Measurements from ENCODE around the gene NDC80.
A peak's percentile ranks its signal among the peaks of the same experiment; 100 is the strongest.

The NDC80 gene

DNA sequence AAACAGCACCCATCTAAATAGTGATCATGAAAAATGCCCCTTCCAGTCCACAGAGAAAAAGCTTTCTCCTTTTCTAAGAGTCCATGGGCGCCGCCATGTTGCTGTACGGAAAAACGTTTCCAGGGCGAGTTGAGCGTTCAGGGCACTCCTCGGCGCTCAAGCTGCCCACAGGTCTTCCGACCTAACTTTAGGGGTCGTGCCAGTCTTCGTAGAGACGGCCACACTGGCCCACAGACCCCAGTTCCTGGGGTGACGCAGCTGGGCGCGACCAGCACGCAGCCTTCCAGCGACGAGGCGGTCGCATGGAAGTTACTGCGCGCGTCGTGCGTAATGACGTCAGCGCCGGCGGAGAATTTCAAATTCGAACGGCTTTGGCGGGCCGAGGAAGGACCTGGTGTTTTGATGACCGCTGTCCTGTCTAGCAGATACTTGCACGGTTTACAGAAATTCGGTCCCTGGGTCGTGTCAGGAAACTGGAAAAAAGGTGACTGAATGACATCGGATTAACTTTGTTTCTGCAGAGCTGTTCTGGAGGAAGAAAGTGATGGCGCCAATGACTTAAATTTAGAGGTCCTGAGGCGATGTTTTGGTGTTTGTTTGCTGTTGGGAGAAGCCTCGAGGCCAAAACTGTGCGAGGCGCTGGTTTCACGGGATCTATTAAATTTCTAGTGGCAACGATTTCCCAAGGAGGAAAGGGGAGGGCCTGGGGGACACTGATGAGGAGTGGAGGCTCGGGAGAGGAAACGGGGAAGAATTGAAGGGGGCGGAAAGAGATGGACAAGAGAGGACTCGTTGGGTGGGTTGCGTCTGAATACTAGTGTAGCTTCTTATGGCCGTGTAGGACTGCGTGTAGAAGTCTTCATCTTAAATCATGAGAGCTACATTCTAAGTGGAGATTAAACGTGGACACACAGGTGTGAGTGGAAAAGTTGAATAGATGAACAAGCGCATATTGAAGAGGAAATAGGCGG, at the start of gene NDC80, which contains the start of gene METTL4 (continued):
- TF ChIP-seq, protein P1, sequence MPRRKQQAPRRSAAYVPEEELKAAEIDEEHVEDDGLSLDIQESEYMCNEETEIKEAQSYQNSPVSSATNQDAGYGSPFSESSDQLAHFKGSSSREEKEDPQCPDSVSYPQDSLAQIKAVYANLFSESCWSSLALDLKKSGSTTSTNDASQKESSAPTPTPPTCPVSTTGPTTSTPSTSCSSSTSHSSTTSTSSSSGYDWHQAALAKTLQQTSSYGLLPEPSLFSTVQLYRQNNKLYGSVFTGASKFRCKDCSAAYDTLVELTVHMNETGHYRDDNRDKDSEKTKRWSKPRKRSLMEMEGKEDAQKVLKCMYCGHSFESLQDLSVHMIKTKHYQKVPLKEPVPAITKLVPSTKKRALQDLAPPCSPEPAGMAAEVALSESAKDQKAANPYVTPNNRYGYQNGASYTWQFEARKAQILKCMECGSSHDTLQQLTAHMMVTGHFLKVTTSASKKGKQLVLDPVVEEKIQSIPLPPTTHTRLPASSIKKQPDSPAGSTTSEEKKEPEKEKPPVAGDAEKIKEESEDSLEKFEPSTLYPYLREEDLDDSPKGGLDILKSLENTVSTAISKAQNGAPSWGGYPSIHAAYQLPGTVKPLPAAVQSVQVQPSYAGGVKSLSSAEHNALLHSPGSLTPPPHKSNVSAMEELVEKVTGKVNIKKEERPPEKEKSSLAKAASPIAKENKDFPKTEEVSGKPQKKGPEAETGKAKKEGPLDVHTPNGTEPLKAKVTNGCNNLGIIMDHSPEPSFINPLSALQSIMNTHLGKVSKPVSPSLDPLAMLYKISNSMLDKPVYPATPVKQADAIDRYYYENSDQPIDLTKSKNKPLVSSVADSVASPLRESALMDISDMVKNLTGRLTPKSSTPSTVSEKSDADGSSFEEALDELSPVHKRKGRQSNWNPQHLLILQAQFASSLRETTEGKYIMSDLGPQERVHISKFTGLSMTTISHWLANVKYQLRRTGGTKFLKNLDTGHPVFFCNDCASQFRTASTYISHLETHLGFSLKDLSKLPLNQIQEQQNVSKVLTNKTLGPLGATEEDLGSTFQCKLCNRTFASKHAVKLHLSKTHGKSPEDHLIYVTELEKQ (tag by site-specific recombination; IDR thresholded peaks at IDR 0.05; ENCODE audit: borderline replicate concordance): 0 out of 2 replicates have a peak, but pooled peaks have one; percentile 18
- TF ChIP-seq SETDB1 (IDR thresholded peaks at IDR 0.05; ENCODE audit: insufficient read length, low read length): no peak
- peak; percentile 79 for TF ChIP-seq ZBTB21 (tag by site-specific recombination; IDR thresholded peaks at IDR 0.05)
- TF ChIP-seq ZNF521 (tag by site-specific recombination; IDR thresholded peaks at IDR 0.05): no peak
- no peak for TF ChIP-seq ZNF571 (tag by site-specific recombination; IDR thresholded peaks at IDR 0.05)
- TF ChIP-seq ZNF660 (tag by site-specific recombination; IDR thresholded peaks at IDR 0.05): peak; percentile 81
- no peak for TF ChIP-seq GLI2 (tag by site-specific recombination; IDR thresholded peaks at IDR 0.05; ENCODE audit: borderline replicate concordance, low read depth)
- TF ChIP-seq ZSCAN30 (tag by site-specific recombination; IDR thresholded peaks at IDR 0.05): peak; percentile 94
- no peak for TF ChIP-seq ZNF792 (tag by site-specific recombination; IDR thresholded peaks at IDR 0.05)
- TF ChIP-seq ZNF48 (tag by site-specific recombination; IDR thresholded peaks at IDR 0.05): no peak
- TF ChIP-seq ZNF214 (tag by site-specific recombination; IDR thresholded peaks at IDR 0.05; ENCODE audit: borderline replicate concordance): no peak
- no peak for TF ChIP-seq OVOL3 (tag by site-specific recombination; IDR thresholded peaks at IDR 0.05)
- no peak for TF ChIP-seq ZNF747 (tag by site-specific recombination; IDR thresholded peaks at IDR 0.05)
- TF ChIP-seq, protein P2, sequence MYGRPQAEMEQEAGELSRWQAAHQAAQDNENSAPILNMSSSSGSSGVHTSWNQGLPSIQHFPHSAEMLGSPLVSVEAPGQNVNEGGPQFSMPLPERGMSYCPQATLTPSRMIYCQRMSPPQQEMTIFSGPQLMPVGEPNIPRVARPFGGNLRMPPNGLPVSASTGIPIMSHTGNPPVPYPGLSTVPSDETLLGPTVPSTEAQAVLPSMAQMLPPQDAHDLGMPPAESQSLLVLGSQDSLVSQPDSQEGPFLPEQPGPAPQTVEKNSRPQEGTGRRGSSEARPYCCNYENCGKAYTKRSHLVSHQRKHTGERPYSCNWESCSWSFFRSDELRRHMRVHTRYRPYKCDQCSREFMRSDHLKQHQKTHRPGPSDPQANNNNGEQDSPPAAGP (tag by site-specific recombination; IDR thresholded peaks at IDR 0.05): no peak; the same call in 1 of the 2 replicates
- no peak for TF ChIP-seq ZNF280C (tag by site-specific recombination; IDR thresholded peaks at IDR 0.05)
- TF ChIP-seq ZNF302 (tag by site-specific recombination; IDR thresholded peaks at IDR 0.05; ENCODE audit: low read depth): no peak
- TF ChIP-seq, protein P3, sequence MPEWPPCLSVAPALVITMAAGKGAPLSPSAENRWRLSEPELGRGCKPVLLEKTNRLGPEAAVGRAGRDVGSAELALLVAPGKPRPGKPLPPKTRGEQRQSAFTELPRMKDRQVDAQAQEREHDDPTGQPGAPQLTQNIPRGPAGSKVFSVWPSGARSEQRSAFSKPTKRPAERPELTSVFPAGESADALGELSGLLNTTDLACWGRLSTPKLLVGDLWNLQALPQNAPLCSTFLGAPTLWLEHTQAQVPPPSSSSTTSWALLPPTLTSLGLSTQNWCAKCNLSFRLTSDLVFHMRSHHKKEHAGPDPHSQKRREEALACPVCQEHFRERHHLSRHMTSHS (tag by site-specific recombination; IDR thresholded peaks at IDR 0.05): no peak
- TF ChIP-seq ZNF76 (tag by site-specific recombination; IDR thresholded peaks at IDR 0.05; ENCODE audit: borderline replicate concordance, low read depth): peak; percentile 80
- TF ChIP-seq BCL6B (tag by site-specific recombination; IDR thresholded peaks at IDR 0.05): no peak
- TF ChIP-seq CTCF (tag by site-specific recombination; IDR thresholded peaks at IDR 0.05): no peak; the same call in 1 of the 2 replicates
- TF ChIP-seq IKZF3 (tag by site-specific recombination; IDR thresholded peaks at IDR 0.05): no peak
- no peak for TF ChIP-seq ZFP37 (tag by site-specific recombination; IDR thresholded peaks at IDR 0.05)
- TF ChIP-seq ZBTB7A (tag by site-specific recombination; IDR thresholded peaks at IDR 0.05; ENCODE audit: low read depth): peak; percentile 51; the same call in 1 of the 2 replicates
